Esophagus muscularis mucosa (tissue), 4 donors: ENCODE data around the gene COX17. TPM values are rescaled to one million over a fixed set of nuclear protein-coding genes. Genes with fewer than 3 reads are reported as not detected.

Experiments
- DNase-seq: peaks from one replicate; pipeline ENCODE4 v3.0.0-alpha.2; 2017; ENCODE audit errors: extremely low spot score
- H3K27ac ChIP-seq, 4 donors: fragments of 200-600 bp; sonication (generic); replicated peaks in 1 of 4; 1 replicate in 3 of 4; 2 replicates in 1 of 4; pipeline ENCODE4 v1.5.1; 2016 to 2019; ENCODE audit warnings: mild to moderate bottlenecking in 1 of 4
- H3K27me3 ChIP-seq, 4 donors: fragments of 200-600 bp; sonication (generic); one replicate each; pipeline versions ENCODE4 v1.5.1 to v1.6.0; 2016 to 2019
- H3K36me3 ChIP-seq, 4 donors: fragments of 200-600 bp; sonication (generic); one replicate each; pipeline ENCODE4 v1.5.1; 2016 to 2019
- H3K4me1 ChIP-seq, 4 donors: fragments of 200-600 bp; sonication (generic); one replicate each; pipeline ENCODE4 v1.5.1; 2016 to 2019
- H3K4me3 ChIP-seq, 4 donors: fragments of 200-600 bp; sonication (generic); 1 replicate in 2 of 4; 2 replicates in 2 of 4; pipeline ENCODE4 v1.5.1; 2016 to 2019; ENCODE audit warnings: mild to moderate bottlenecking in 4 of 4, moderate library complexity in 1 of 4
- H3K9me3 ChIP-seq, 4 donors: fragments of 200-600 bp; sonication (generic); 1 replicate in 3 of 4; 2 replicates in 1 of 4; pipeline ENCODE4 v1.5.1; 2016 to 2019
- CTCF ChIP-seq, 3 experiments: fragments of 200-600 bp in 2 of 3; fragments of 450-650 bp in 1 of 3; sonication (generic) in 2 of 3; IDR thresholded peaks; one replicate each; pipeline ENCODE4 v1.5.1; 2017 to 2019; ENCODE audit warnings: antibody characterized with exemption in 3 of 3, mild to moderate bottlenecking in 2 of 3, moderate library complexity in 1 of 3
- EP300 ChIP-seq: sonication (generic); formaldehyde crosslinking; IDR thresholded peaks from one replicate; pipeline ENCODE4 v1.6.1; 2017; ENCODE audit warnings: antibody characterized with exemption
- POLR2A ChIP-seq: fragments of 450-650 bp; IDR thresholded peaks from one replicate; pipeline ENCODE4 v1.6.1; 2017; ENCODE audit warnings: antibody characterized with exemption, moderate library complexity, mild to moderate bottlenecking, low read depth
- POLR2AphosphoS5 ChIP-seq, 2 donors: sonication (generic); formaldehyde crosslinking; IDR thresholded peaks; one replicate each; pipeline ENCODE4 v1.6.1; 2017; ENCODE audit warnings: antibody characterized with exemption in 2 of 2
- WGBS: methylation state at CpG from one replicate; pipeline ENCODE4 v1.1.5; 2018; 5-methylcytosine and 5-hydroxymethylcytosine counted together
- intact Hi-C: fragments of 100-400 bp; cut with DNase I; formaldehyde crosslinking; loops from one replicate; pipeline ENCODE4 v1.15.1; 2023
- total RNA-seq, 4 donors: library from RNA; depleted of rRNA; stranded (reverse); fragments of >200 nt; gene quantifications; one replicate each; pipeline versions ENCODE4 v1.1.0 to v1.2.1, GENCODE V29; 2016

Gene COX17
- total RNA-seq, 4 donors from 2014 or later: 36.3 to 76.4 (median 61.6) TPM

GRCh38 chr3:119624002-119624720 is 53.0 kb downstream of the COX17 start:
- TF ChIP-seq CTCF (IDR thresholded peaks at IDR 0.05) (no peak), EP300 (no peak), POLR2A (no peak), POLR2AphosphoS5 (IDR thresholded peaks at IDR 0.05) (no peak)
- intact Hi-C loops: no loop called here
- 89% methylated on average over 9 of the region's 9 CpGs for WGBS

GRCh38 chr3:119620899-119621298 is 56.3 kb downstream of the COX17 start:
- no peak for DNase-seq
- WGBS: 97% methylated on average over 5 of the region's 5 CpGs
- TF ChIP-seq POLR2A (no peak), CTCF (IDR thresholded peaks at IDR 0.05) (no peak)
- Histone ChIP-seq H3K36me3 (no peaks in the 10 kb centered on the region), H3K9me3 (no peaks in the 10 kb centered on the region), H3K4me3 (no peak overlapping the region), H3K27me3 (no peaks in the 10 kb centered on the region), H3K27ac (no peak overlapping the region), H3K4me1 (no peaks in the 10 kb centered on the region)
- intact Hi-C loops: no loop called here

More at GRCh38 chr3:119624002-119624720, 53.0 kb downstream of the COX17 start:
- H3K9me3 ChIP-seq: no peaks in the 10 kb centered on the region
- H3K4me3 ChIP-seq: no peak overlapping the region
- no peaks in the 10 kb centered on the region for H3K36me3 ChIP-seq
- no peaks in the 10 kb centered on the region for H3K27me3 ChIP-seq
- no peak for DNase-seq
- H3K4me1 ChIP-seq: peaks cover 0 to 15% (median 12%) of the 10 kb centered on the region in 4 donors
- no peak overlapping the region for H3K27ac ChIP-seq

Other genes with a start within 250 kb of the COX17 start
- gene TMEM39A, start 213.8 kb downstream of the COX17 start, total RNA-seq: 10 to 100 TPM in 3 of 4 donors, 1 to 10 TPM in 1; 10.0 to 34.3 (median 25.9) TPM
- 10 to 100 TPM in 3 of 4 donors, 1 to 10 TPM in 1; 9.2 to 13.9 (median 11.4) TPM for gene POGLUT1, start 208.4 kb downstream of the COX17 start, total RNA-seq
- 10 to 100 TPM; 45.7 to 63.9 (median 54.7) TPM for gene TIMMDC1, start 178.9 kb downstream of the COX17 start, total RNA-seq
- gene CD80, start 117.8 kb downstream of the COX17 start, total RNA-seq: 1 to 10 TPM in 1 of 4 donors, under 1 TPM in 1, not detected in 2; 0.26 to 1.3 TPM
- 10 to 100 TPM; 10.4 to 17.8 (median 14.1) TPM for gene ADPRH, start 97.9 kb downstream of the COX17 start, total RNA-seq
- gene PLA1A, start 79.5 kb downstream of the COX17 start, total RNA-seq: 1 to 10 TPM; 1.5 to 2.9 (median 2.0) TPM
- gene POPDC2, start 16.8 kb downstream of the COX17 start, total RNA-seq: 10 to 100 TPM; 67.9 to 92.6 (median 79.3) TPM
- 1 to 10 TPM; 1.5 to 6.5 (median 4.4) TPM for gene CFAP91, start 25.6 kb upstream of the COX17 start, total RNA-seq
- gene NR1I2, start 104.7 kb upstream of the COX17 start, total RNA-seq: under 1 TPM in 1 of 4 donors, not detected in 3; 0.46 TPM